Activated CD8-positive, alpha-beta memory T cell treated with anti-CD3 and anti-CD28 coated beads for 1 hour (primary cell): Measurements from ENCODE around the gene APBA2.

Source experiments
- DNase-seq, 2 donors: peaks; one replicate each; pipeline ENCODE4 v3.0.0-alpha.2; 2020; ENCODE audit warnings: low read depth in 1 of 2; ENCODE audit errors: extremely low read depth in 1 of 2

The APBA2 gene

DNA sequence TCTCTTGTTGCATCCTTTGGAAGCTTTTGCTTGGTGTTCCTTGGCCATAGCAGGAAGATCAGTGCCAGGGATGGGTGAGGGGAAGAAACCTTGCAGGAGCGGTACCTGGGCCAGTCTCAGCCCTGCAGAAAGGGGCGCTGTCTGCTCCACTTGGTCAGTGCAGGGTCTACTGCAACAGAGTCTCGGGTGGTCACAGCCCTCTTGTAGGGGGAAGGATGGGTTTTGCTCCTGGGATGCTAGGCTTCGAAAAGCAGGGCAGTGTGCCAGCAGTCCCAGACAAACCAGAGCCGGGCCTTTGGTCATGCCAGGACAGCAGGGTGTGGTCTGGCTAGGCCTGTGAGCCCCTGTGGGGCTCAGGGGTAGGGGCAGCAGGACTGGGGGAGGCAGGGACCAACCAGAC is 186.7 kb downstream of the APBA2 start:
- DNase-seq, result no peak

DNA sequence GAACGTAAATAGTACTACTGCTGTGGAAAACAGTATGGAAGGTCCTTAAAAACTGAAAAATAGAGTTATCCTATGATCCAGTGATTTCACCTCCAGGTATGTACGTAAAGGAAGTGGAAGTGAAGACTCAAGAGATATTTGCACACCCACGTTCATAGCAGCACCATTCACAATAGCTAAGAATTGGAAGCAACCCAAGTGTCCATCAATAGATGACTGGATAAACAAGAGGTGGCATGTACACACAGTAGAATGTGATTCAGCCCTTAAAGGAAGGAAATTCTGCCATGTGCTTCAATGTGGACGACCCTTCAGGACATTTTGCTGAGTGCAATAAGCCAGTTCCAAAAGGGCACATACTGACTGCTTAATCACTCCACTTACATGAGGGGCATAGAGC is 188.3 kb downstream of the APBA2 start:
- no peak for DNase-seq

DNA sequence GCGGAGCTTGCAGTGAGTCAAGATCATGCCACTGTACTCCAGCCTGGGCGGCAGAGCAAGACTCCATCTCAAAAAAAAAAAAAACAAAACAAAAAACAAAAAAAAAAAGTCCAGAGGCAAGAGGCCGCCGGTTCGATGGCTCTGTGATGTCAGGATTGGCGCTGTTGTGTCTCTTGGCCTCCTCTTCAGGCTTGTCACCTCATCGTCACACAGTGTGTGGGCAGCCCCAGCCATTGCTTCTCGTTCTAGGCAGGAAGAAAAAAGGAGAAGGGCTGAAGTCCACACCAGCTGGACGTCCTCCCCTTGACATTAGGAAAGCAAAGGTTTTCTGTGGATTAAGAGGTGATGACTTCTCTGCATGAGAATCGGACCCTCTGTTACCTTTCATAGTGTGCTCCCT is 192.8 kb downstream of the APBA2 start:
- DNase-seq, result no peak

DNA sequence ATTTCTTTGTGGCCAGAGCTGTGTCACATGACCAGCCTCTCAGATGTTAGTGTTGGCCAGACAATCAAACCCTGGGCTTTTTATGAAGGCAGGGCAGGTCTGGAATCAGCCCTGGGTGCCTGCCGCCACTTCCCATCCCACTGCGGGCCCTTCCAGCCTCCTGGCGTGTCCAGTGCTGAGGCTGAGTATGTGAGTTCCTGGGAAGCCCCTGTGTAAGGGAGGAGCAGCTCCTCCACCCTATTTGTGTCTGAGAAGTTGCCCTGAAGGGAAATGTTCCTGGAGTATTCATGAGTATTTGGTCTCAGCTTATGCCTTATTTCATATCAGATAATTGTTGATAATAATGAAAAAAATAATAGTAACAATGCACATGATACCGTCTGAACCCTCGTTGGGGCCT is 193.7 kb downstream of the APBA2 start:
- DNase-seq, result no peak

- no peak for DNase-seq
These were observed 196.0 kb downstream of the APBA2 start for GRCh38 chr15:29081781-29082180.

- DNase-seq, result no peak
These were observed 197.4 kb downstream of the APBA2 start for GRCh38 chr15:29083161-29083560.

DNA sequence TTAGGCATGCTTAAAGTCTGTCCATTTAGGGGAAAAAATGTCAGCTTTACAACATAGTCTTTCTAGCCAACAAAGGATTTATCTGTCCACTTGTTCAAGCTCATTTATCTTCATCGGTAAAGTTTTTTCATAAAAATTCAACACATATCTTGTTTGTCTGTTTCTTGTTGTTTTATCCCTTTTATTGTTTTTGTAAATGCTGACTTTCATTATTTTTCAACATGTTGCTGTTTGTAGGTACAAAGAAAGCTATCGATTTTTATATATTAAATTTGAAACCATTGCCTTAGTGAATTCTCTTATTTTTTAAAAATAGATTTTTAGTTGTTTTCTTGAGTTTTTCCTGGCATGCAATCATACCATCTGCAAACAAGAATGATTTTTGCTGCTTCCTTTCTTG is 198.1 kb downstream of the APBA2 start:
- no peak for DNase-seq

- no peak for DNase-seq
These were observed 200.2 kb downstream of the APBA2 start for GRCh38 chr15:29086001-29086400.

DNA sequence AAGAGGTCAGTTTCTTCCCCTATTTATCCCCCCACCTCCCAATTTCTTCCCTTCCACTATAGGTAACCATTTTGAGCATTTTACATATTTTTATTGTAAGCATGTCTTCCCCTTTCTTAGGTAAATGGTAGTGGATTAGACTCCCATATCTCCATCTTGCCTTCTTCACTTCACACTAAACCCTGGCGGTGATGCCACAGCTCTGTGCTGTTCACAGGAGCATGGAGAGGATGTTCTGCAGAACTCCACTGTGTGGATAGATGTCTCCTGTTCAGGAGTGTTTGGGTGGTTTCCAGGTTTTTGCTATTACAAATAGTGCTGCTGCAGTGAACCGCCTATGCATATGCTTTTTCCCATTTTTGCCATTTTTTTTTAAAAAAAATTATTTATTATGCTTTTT is 201.1 kb downstream of the APBA2 start:
- no peak for DNase-seq

- DNase-seq, result no peak
These were observed 201.9 kb downstream of the APBA2 start for GRCh38 chr15:29087521-29088285.

GRCh38 chr15:29088666-29089065 is 202.9 kb downstream of the APBA2 start:
- no peak for DNase-seq

DNA sequence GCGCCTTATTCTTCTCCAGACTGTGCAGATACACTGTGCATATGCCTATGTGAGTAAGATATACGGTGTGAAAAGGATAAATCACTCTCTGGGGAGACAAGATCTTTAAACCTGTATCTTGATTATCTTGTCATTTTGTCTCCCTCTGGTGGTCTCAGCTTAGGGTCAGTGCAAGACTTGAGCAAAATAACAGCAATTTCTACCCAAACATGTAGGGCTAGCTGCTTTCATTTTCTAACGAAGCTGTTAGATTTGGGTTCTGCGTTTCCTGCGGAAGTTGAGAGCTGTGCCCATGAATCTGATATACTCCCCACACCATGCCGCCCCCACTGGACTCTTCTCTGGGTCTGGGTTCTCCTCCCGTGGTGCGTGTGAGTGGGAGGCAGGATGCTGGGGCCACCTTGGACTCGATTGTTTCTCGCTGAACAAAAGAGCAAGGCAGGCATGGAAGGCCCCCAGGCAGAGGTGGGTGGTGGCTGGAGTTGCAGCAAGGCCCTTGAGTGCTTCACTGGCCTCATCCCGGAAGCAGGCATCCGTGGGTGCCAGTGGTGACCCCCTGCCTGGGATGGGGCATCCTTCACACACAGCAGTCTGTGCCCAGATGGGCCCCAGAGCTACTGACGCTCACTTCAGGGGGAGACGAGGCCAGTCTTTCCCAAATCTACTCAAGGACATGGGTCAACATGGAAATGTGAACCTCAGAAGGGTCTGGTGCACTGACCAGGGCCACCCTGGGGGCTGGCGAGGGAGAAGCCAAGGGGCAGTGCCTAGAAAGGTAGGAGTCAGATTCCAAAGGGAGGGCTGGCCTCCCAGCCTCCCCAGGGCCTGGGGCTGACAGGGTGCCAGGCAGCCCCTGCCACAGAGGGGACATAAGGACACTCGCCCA is 204.2 kb downstream of the APBA2 start:
- DNase-seq, result no peak

DNA sequence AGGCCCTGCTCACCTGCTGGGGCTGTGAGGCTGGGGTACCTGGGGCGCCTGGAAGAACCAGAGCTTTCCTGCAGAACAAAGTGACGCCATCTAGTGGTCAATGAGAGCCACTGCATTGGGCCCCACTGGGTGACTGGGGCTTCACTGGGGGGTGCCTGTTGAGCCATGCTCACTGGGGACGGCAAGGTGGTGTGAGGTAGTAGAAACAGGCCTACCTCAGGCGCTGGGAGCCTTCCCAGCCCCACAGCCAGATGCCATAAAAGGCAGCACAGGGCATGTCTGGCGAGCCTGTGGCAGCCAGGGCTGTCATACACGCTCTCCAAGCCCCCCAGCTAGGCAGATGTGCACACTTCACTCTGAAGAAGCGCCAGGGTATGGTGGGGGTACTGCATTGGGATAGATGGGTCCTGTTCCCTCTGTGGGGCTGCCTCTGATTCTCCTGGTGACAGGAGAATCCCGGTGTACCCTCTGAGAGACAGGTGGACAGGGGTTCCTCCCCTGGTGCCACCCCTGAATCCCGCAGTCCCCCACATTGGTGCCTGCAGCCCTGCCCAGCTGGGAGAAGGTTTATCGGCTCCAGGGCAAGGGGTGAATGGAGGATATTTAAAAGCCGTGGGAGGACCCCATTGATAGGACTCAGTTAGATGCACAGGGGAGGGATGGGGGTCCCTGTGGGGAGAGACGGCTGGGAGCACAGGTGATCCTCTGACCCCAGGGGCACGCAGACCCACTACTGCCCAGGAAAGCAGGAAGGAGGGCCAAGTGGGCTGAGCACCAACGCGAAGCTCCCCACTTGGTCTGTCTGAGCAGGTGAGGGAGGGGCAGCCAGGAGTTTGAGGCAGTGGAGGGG is 205.1 kb downstream of the APBA2 start:
- DNase-seq, result peak in 1 of 2 donors; percentile 40

DNA sequence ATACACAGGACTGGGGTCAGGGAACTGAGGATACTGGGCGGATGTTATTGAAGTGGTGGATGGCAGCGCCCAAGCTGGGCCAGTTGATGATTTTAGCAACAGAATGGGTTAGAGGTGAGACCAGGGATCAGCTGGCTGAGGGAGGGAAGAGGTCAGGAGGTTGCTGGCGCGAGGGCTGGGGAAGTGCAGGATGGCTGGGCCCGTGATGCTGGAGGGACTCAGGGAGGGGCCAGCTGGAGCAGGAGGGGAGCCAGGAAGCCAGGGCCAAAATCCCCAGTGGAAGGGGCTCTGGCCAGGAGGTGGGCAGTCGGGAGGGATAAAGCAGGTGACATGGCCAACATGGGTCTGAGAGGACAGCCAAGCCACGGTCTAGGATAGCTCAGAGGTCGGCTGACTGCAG is 205.9 kb downstream of the APBA2 start:
- no peak for DNase-seq

DNA sequence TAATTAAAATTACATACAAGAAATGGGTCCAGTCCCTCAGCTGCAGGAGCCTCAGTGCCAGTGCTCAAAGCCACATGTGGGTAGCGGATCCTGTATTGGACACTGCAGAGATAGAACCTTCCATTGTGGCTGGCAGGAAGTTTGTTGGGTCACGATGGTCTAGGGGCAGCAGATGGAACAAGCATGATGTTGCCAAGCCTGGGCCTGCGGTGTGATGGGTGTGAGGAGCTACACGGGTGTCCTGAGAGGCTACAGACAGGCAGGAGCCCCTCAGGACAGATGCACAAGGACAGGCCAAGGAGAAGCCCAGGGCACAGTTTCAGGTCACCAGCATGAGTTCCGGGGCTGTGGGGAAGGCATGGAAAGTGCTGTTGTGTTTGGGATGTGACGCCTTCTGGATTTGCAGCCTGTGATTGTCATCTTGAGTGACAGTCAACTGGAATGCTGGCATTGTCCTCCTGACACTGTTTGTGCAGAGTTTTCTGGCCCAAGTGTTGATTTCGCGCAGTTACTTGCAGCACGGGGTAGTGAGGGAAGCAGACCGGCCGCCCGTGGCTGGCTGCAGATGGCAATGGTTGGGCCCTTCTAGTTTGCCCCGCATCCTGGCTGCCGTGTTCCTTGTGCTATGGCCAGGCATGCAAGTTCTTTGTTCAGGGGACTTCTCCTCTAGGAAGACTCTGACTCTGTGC is 206.7 kb downstream of the APBA2 start:
- no peak for DNase-seq

GRCh38 chr15:29093065-29093435 is 207.3 kb downstream of the APBA2 start:
- no peak for DNase-seq

DNA sequence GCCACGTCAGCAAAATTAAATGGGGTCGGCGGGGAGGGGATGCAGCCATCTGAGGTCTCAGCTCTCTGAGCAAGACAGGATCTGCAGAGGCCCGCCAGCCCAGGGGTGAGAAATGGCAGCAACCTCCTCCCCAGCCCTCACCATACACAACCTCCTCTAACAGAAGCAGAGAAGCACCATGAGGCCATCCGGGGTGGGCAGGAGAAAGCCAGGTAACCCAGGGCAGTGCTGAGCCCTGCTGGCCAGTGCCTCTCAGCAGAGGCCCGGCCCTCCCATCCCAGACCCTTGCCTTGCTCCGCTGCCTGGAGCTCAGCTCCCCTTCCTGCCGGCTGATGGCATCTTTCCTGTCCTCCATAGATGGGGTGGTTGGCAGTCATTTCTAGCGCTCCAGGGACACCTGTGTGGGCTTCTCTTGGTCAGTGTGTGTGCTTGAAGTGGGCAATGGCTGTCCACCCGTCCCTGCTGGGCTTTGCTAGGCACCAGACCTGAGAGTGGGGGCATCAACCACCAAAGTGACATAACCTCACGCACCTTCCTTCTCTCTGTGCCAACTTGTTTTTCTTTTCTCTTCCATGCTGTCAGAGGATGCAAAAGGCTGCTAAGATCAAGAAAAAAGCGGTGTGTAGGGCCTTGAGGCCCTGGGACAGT is 208.0 kb downstream of the APBA2 start:
- no peak for DNase-seq

- DNase-seq, result no peak
These were observed 208.9 kb downstream of the APBA2 start for GRCh38 chr15:29094711-29095110.

- no peak for DNase-seq
These were observed 210.0 kb downstream of the APBA2 start for GRCh38 chr15:29095746-29096145.

GRCh38 chr15:29097168-29097567 is 211.4 kb downstream of the APBA2 start:
- DNase-seq, result no peak
